IMR-90 (cell line): ENCODE data around the gene BTBD2. TPM values are rescaled to one million over a fixed set of nuclear protein-coding genes. Genes with fewer than 3 reads are reported as not detected.

Experiments
- ATAC-seq: fragments of 200-7000 bp; cut with Tn5 transposase; 2 replicates; pipeline ENCODE4 v1.9.1; 2020; ENCODE audit warnings: low read depth, mild to moderate bottlenecking, moderate library complexity
- BruUV-seq: library from RNA; stranded (reverse); fragments of 400-500 nt; replicated peaks from 2 replicates; lab custom pipeline; 2021; lab: Mats Ljungman, UMichigan
- CTCF ChIA-PET: fragments of 300-600 bp; formaldehyde crosslinking; extraction: SDS; loops from one replicate; lab custom pipeline; 2021; ENCODE audit warnings: antibody characterized with exemption; lab: Yijun Ruan, JAX
- POLR2A ChIA-PET: fragments of 300-600 bp; sonication (Branson Sonifier 250); formaldehyde crosslinking; loops from one replicate; lab custom pipeline; 2022; ENCODE audit warnings: antibody characterized with exemption; ENCODE audit not compliant: unreplicated experiment; lab: Charles Lee
- DNase-seq: peaks from one replicate; pipeline ENCODE4 v3.0.0; 2013
- H2AFZ ChIP-seq: replicated peaks from 2 replicates; pipeline ENCODE3; 2013; ENCODE audit warnings: low read length, mild to moderate bottlenecking; ENCODE audit not compliant: poor library complexity
- H2AK5ac ChIP-seq: 2 replicates; pipeline ENCODE4 v1.6.1; 2013; ENCODE audit warnings: low read depth, low read length, inconsistent platforms
- H2AK9ac ChIP-seq: replicated peaks from 2 replicates; pipeline ENCODE3; 2013; ENCODE audit warnings: mild to moderate bottlenecking, low read depth, low read length, moderate library complexity; ENCODE audit not compliant: poor library complexity
- H2BK120ac ChIP-seq: 2 replicates; pipeline ENCODE4 v1.6.1; 2013; ENCODE audit warnings: low read depth, low read length, inconsistent platforms
- H2BK15ac ChIP-seq: 3 replicates; pipeline ENCODE4 v1.6.1; 2013; ENCODE audit warnings: low read depth, low read length, inconsistent platforms
- H2BK20ac ChIP-seq: 2 replicates; pipeline ENCODE4 v1.6.1; 2013; ENCODE audit warnings: low read depth, mild to moderate bottlenecking, inconsistent platforms, low read length, moderate library complexity
- H2BK5ac ChIP-seq: 2 replicates; pipeline ENCODE4 v1.6.1; 2013; ENCODE audit warnings: mild to moderate bottlenecking, low read depth, low read length, inconsistent platforms; ENCODE audit not compliant: poor library complexity, severe bottlenecking
- H3K14ac ChIP-seq: replicated peaks from 2 replicates; pipeline ENCODE4 v1.6.1; 2013; ENCODE audit warnings: low read depth, low read length, inconsistent platforms
- H3K18ac ChIP-seq: 2 replicates; pipeline ENCODE4 v1.6.1; 2013; ENCODE audit warnings: low read depth, low read length, control low read depth
- H3K23ac ChIP-seq: 2 replicates; pipeline ENCODE4 v1.6.1; 2013; ENCODE audit warnings: low read depth, low read length, inconsistent platforms
- H3K27ac ChIP-seq: 2 replicates; pipeline ENCODE4 v1.5.1; 2013; ENCODE audit warnings: mild to moderate bottlenecking, control low read depth, low read length; ENCODE audit not compliant: insufficient read depth
- H3K27me3 ChIP-seq: 2 replicates; pipeline ENCODE4 v1.6.1; 2013; ENCODE audit warnings: low read length; ENCODE audit not compliant: control insufficient read depth, insufficient read depth
- H3K36me3 ChIP-seq: 2 replicates; pipeline ENCODE4 v1.6.1; 2013; ENCODE audit warnings: low read length, mixed read lengths; ENCODE audit not compliant: control insufficient read depth, insufficient read depth
- H3K4ac ChIP-seq: 2 replicates; pipeline ENCODE4 v1.6.1; 2013; ENCODE audit warnings: low read depth, low read length, inconsistent platforms
- H3K4me1 ChIP-seq: 2 replicates; pipeline ENCODE4 v1.6.1; 2013; ENCODE audit warnings: low read length, mixed read lengths; ENCODE audit not compliant: control insufficient read depth, insufficient read depth
- H3K4me2 ChIP-seq: 2 replicates; pipeline ENCODE4 v1.6.1; 2013; ENCODE audit warnings: low read depth, mild to moderate bottlenecking, control low read depth, low read length, moderate library complexity
- H3K4me3 ChIP-seq: 2 replicates; pipeline ENCODE4 v1.5.1; 2013; ENCODE audit warnings: low read depth, mild to moderate bottlenecking, control low read depth, low read length, moderate library complexity; ENCODE audit not compliant: insufficient read depth
- H3K56ac ChIP-seq: 2 replicates; pipeline ENCODE4 v1.6.1; 2013; ENCODE audit warnings: low read length, inconsistent platforms; ENCODE audit not compliant: insufficient read depth; ENCODE audit errors: extremely low read depth
- H3K79me1 ChIP-seq, 2 experiments: 2 replicates each; pipeline ENCODE4 v1.6.1; 2013; ENCODE audit warnings: low read length in 2 of 2, inconsistent platforms in 1 of 2, low read depth in 1 of 2
- H3K9ac ChIP-seq: 2 replicates; pipeline ENCODE4 v1.6.1; 2013; ENCODE audit warnings: low read depth, low read length, control low read depth
- H3K9me1 ChIP-seq: 2 replicates; pipeline ENCODE4 v1.6.1; 2013; ENCODE audit warnings: low read length, inconsistent platforms; ENCODE audit not compliant: insufficient read depth
- H3K9me3 ChIP-seq: 2 replicates; pipeline ENCODE4 v1.6.1; 2013; ENCODE audit warnings: low read length; ENCODE audit not compliant: control insufficient read depth, insufficient read depth
- H4K20me1 ChIP-seq: 2 replicates; pipeline ENCODE4 v1.6.1; 2013; ENCODE audit warnings: low read length, inconsistent platforms; ENCODE audit not compliant: insufficient read depth
- H4K5ac ChIP-seq: 2 replicates; pipeline ENCODE4 v1.6.1; 2013; ENCODE audit warnings: mild to moderate bottlenecking, low read depth, low read length, control low read depth
- H4K8ac ChIP-seq, 2 experiments: 2 replicates each; pipeline ENCODE4 v1.6.1; 2013; ENCODE audit warnings: low read depth in 2 of 2, low read length in 2 of 2, control low read depth in 1 of 2, inconsistent platforms in 1 of 2
- H4K91ac ChIP-seq: 2 replicates; pipeline ENCODE4 v1.6.1; 2013; ENCODE audit warnings: low read depth, low read length, inconsistent platforms; ENCODE audit not compliant: insufficient read depth
- BHLHE40 ChIP-seq: fragments of 150-350 bp; IDR thresholded peaks from 2 replicates; pipeline ENCODE4 v1.6.1; 2016; ENCODE audit warnings: mild to moderate bottlenecking, low read depth, low read length
- CEBPB ChIP-seq: IDR thresholded peaks from 2 replicates; pipeline ENCODE4 v1.6.1; 2012; ENCODE audit warnings: low read depth, low read length, improper control_type of control experiment
- CHD1 ChIP-seq: IDR thresholded peaks from 2 replicates; pipeline ENCODE4 v1.6.1; 2012; ENCODE audit warnings: low read depth, low read length, improper control_type of control experiment
- CTCF ChIP-seq: conservative IDR thresholded peaks from 2 replicates; pipeline ENCODE4 v1.5.1; 2012; ENCODE audit warnings: mild to moderate bottlenecking, low read depth, low read length, improper control_type of control experiment
- ELK1 ChIP-seq: fragments of 150-350 bp; IDR thresholded peaks from 2 replicates; pipeline ENCODE4 v1.6.1; 2016; ENCODE audit warnings: low read depth, mild to moderate bottlenecking, low read length, moderate library complexity, borderline replicate concordance
- FOS ChIP-seq: fragments of 150-350 bp; IDR thresholded peaks from 2 replicates; pipeline ENCODE4 v1.6.1; 2016; ENCODE audit warnings: low read depth, low read length
- MAFK ChIP-seq: IDR thresholded peaks from 2 replicates; pipeline ENCODE4 v1.6.1; 2012; ENCODE audit warnings: low read depth, low read length, improper control_type of control experiment
- MAZ ChIP-seq: IDR thresholded peaks from 2 replicates; pipeline ENCODE4 v1.6.1; 2012; ENCODE audit warnings: low read depth, mild to moderate bottlenecking, low read length, improper control_type of control experiment, moderate library complexity, borderline replicate concordance
- MXI1 ChIP-seq: IDR thresholded peaks from 2 replicates; pipeline ENCODE4 v1.6.1; 2012; ENCODE audit warnings: low read depth, mild to moderate bottlenecking, low read length, moderate library complexity, borderline replicate concordance
- NFE2L2 ChIP-seq: fragments of 150-350 bp; IDR thresholded peaks from 2 replicates; pipeline ENCODE4 v1.6.1; 2016; ENCODE audit warnings: low read depth, mild to moderate bottlenecking, low read length
- POLR2A ChIP-seq: IDR thresholded peaks from 2 replicates; pipeline ENCODE4 v1.6.1; 2012; ENCODE audit warnings: mild to moderate bottlenecking, low read depth, low read length
- RAD21 ChIP-seq: IDR thresholded peaks from 2 replicates; pipeline ENCODE4 v1.6.1; 2012; ENCODE audit warnings: low read length, improper control_type of control experiment
- RCOR1 ChIP-seq: IDR thresholded peaks from 2 replicates; pipeline ENCODE4 v1.6.1; 2012; ENCODE audit warnings: mild to moderate bottlenecking, low read length, improper control_type of control experiment; ENCODE audit not compliant: insufficient replicate concordance
- RFX5 ChIP-seq: IDR thresholded peaks from 2 replicates; pipeline ENCODE4 v1.8.0; 2012; ENCODE audit warnings: low read depth, mild to moderate bottlenecking, low read length, moderate library complexity
- SMC3 ChIP-seq: fragments of 150-350 bp; IDR thresholded peaks from 2 replicates; pipeline ENCODE4 v1.6.1; 2016; ENCODE audit warnings: low read depth, mild to moderate bottlenecking, antibody characterized with exemption, low read length, moderate library complexity
- USF2 ChIP-seq: fragments of 150-350 bp; IDR thresholded peaks from 2 replicates; pipeline ENCODE4 v1.6.1; 2017; ENCODE audit warnings: mild to moderate bottlenecking, antibody characterized with exemption, low read length, low read depth
- WGBS, 2 experiments: methylation state at CpG; one replicate each; pipeline versions ENCODE4 v1.1.5 to v1.1.7; 2013; ENCODE audit warnings: missing lambda C conversion rate in 2 of 2; ENCODE audit not compliant: insufficient read length in 1 of 2; ENCODE audit errors: extremely low coverage in 2 of 2; 5-methylcytosine and 5-hydroxymethylcytosine counted together
- dilution Hi-C: fragments of 300-500 bp; cut with HindIII; formaldehyde crosslinking; loops from one replicate; pipeline ENCODE4 v1.14.3; 2018; ENCODE audit warnings: low sequenced_read_pairs; ENCODE audit not compliant: unreplicated experiment
- in situ Hi-C: fragments of 300-500 bp; cut with MboI; formaldehyde crosslinking; loops from 3 replicates; pipeline ENCODE4 v1.14.3; 2019; ENCODE audit warnings: low sequenced_read_pairs, inconsistent platforms, mixed read lengths
- intact Hi-C: fragments of 100-400 bp; cut with micrococcal nuclease; formaldehyde crosslinking; loops from 2 replicates; pipeline ENCODE4 v1.10.0; 2022
- polyA plus RNA-seq, 3 experiments: library from polyadenylated mRNA; depleted of rRNA; stranded (reverse); fragments of >200 nt; gene quantifications; 2 replicates each; pipeline ENCODE4 v1.2.3, GENCODE V29; 2012; ENCODE audit warnings: low replicate concordance in 1 of 3
- total RNA-seq: library from RNA; depleted of rRNA; stranded (reverse); fragments of >200 nt; gene quantifications from 2 replicates; pipeline ENCODE4 v1.2.3, GENCODE V29; 2012

The BTBD2 gene
- total and polyA plus RNA-seq, 2 of the 4 experiments (the other 2 are of a cell fraction): 24.4 to 65.7 TPM

- ChIA-PET CTCF (no interaction called here), POLR2A (no interaction called here)
- no peaks in the 10 kb centered on the region for H4K20me1 ChIP-seq
- H3K4me2 ChIP-seq: no peak overlapping the region
- WGBS, 2 experiments: 100% methylated on average over 1 of the region's 2 CpGs; no CpG with 5 or more reads in 1 of the 2 experiments
- H3K56ac ChIP-seq: no peak overlapping the region
- no peak overlapping the region for H2BK15ac ChIP-seq
- no peak overlapping the region for H2AFZ ChIP-seq
- intact Hi-C loops: no loop called here
- no peak overlapping the region for H2AK9ac ChIP-seq
- no peaks in the 10 kb centered on the region for H3K9me1 ChIP-seq
- no peaks in the 10 kb centered on the region for H3K4me1 ChIP-seq
- H2BK120ac ChIP-seq: no peak overlapping the region
- TF ChIP-seq MXI1: no peak
- no peak for TF ChIP-seq MAZ
- TF ChIP-seq POLR2A: no peak
- no peak for TF ChIP-seq ELK1
- TF ChIP-seq RFX5: no peak
- TF ChIP-seq RCOR1: no peak
- no peak for TF ChIP-seq CHD1
- TF ChIP-seq NFE2L2: no peak
- no peak for TF ChIP-seq FOS
- TF ChIP-seq RAD21: no peak
- TF ChIP-seq USF2: no peak
- TF ChIP-seq CEBPB: no peak
- no peak for TF ChIP-seq MAFK
- no peak for TF ChIP-seq BHLHE40
- no peak for TF ChIP-seq CTCF
- no peak for TF ChIP-seq SMC3
- no peak overlapping the region for H3K4me3 ChIP-seq
- H2BK5ac ChIP-seq: no peak overlapping the region
- no peak overlapping the region for H2BK20ac ChIP-seq
- H3K4ac ChIP-seq: no peak overlapping the region
- no peak overlapping the region for H3K18ac ChIP-seq
- no peak overlapping the region for H2AK5ac ChIP-seq
- H3K27ac ChIP-seq: no peak overlapping the region
- no peak for ATAC-seq
- H3K27me3 ChIP-seq: peaks cover 2% of the 10 kb centered on the region; the same call in 1 of the 2 replicates
- no peaks in the 10 kb centered on the region for H3K79me1 ChIP-seq
- H4K91ac ChIP-seq: no peak overlapping the region
- dilution Hi-C loops: no loop called here
- no peak overlapping the region for H3K9ac ChIP-seq
- peaks cover 3% of the 10 kb centered on the region for H3K9me3 ChIP-seq
- no peak overlapping the region for H3K14ac ChIP-seq
- no peaks in the 10 kb centered on the region for H3K36me3 ChIP-seq
- no TSS peak for BruUV-seq
- in situ Hi-C loops: loop anchor here (5.0 kb wide), 1 partner anchor 45 kb away; no protein-coding TSS in a partner anchor
- H4K5ac ChIP-seq: no peak overlapping the region
- DNase-seq: no peak
- H4K8ac ChIP-seq: no peak overlapping the region
- no peak overlapping the region for H3K23ac ChIP-seq
Observed at GRCh38 chr19:2022289-2022688, 6.8 kb upstream of the BTBD2 start.
